NOMO-1 treated with DMSO at 0.1 percent for 48 hours (cell line): ENCODE results near the gene PTPRM.

Experiments used
- DNase-seq: peaks from one replicate; lab custom pipeline; 2025; ENCODE audit not compliant: unreplicated experiment; lab: John Stamatoyannopoulos, UW

Gene PTPRM

GRCh38 chr18:7980136-7980535 lies 413.0 kb downstream of the PTPRM start:
- DNase-seq: no peak

GRCh38 chr18:7980656-7981055 lies 413.5 kb downstream of the PTPRM start:
- DNase-seq: no peak

GRCh38 chr18:7982216-7982615 lies 415.1 kb downstream of the PTPRM start:
- no peak for DNase-seq

GRCh38 chr18:7987284-7987976 lies 420.3 kb downstream of the PTPRM start:
- DNase-seq: no peak

GRCh38 chr18:7990670-7991069 lies 423.6 kb downstream of the PTPRM start:
- no peak for DNase-seq

- no peak for DNase-seq
These were observed 434.7 kb downstream of the PTPRM start for GRCh38 chr18:8001711-8002301.

GRCh38 chr18:8003878-8004675 lies 437.0 kb downstream of the PTPRM start:
- DNase-seq: no peak

- DNase-seq: no peak
These were observed 437.7 kb downstream of the PTPRM start for GRCh38 chr18:8004792-8005191.

- no peak for DNase-seq
These were observed 438.9 kb downstream of the PTPRM start for GRCh38 chr18:8005870-8006569.

GRCh38 chr18:8006979-8007378 lies 439.9 kb downstream of the PTPRM start:
- no peak for DNase-seq

- DNase-seq: no peak
These were observed 440.9 kb downstream of the PTPRM start for GRCh38 chr18:8008033-8008432.

GRCh38 chr18:8011361-8011760 lies 444.2 kb downstream of the PTPRM start:
- no peak for DNase-seq

- DNase-seq: no peak
These were observed 444.8 kb downstream of the PTPRM start for GRCh38 chr18:8011906-8012305.

- DNase-seq: no peak
These were observed 451.7 kb downstream of the PTPRM start for GRCh38 chr18:8018701-8019331.

GRCh38 chr18:8019600-8019999 lies 452.5 kb downstream of the PTPRM start:
- DNase-seq: no peak

GRCh38 chr18:8020132-8020846 lies 453.2 kb downstream of the PTPRM start:
- no peak for DNase-seq

GRCh38 chr18:8029061-8029460 lies 461.9 kb downstream of the PTPRM start:
- no peak for DNase-seq

- DNase-seq: no peak
These were observed 462.6 kb downstream of the PTPRM start for GRCh38 chr18:8029731-8030130.

GRCh38 chr18:8030201-8030600 lies 463.1 kb downstream of the PTPRM start:
- DNase-seq: no peak

- DNase-seq: no peak
These were observed 464.4 kb downstream of the PTPRM start for GRCh38 chr18:8031496-8031895.
